Sigmoid colon (tissue), 7 donors: ENCODE measurements around the gene APOC3. TPM values are rescaled to one million over a fixed set of nuclear protein-coding genes. Genes with fewer than 3 reads are reported as not detected.
A peak's percentile ranks its signal among the peaks of the same experiment; 100 is the strongest.

Experiments
- DNase-seq: peaks from one replicate; pipeline ENCODE4 v3.0.0-alpha.2; 2019
- H3K27ac ChIP-seq, 4 donors: fragments of 200-600 bp; sonication (generic); one replicate each; pipeline ENCODE4 v1.5.1; 2016 to 2019; ENCODE audit warnings: mild to moderate bottlenecking in 1 of 4
- H3K27me3 ChIP-seq, 3 donors: fragments of 200-600 bp; sonication (generic); one replicate each; pipeline ENCODE4 v1.5.1; 2019; ENCODE audit warnings: mild to moderate bottlenecking in 1 of 3
- H3K36me3 ChIP-seq, 4 donors: fragments of 200-600 bp; sonication (generic); one replicate each; pipeline ENCODE4 v1.5.1; 2016 to 2019
- H3K4me1 ChIP-seq, 4 donors: fragments of 200-600 bp; sonication (generic); one replicate each; pipeline ENCODE4 v1.5.1; 2017 to 2019
- H3K4me3 ChIP-seq, 4 donors: fragments of 200-600 bp; sonication (generic); one replicate each; pipeline ENCODE4 v1.5.1; 2017 to 2019; ENCODE audit warnings: mild to moderate bottlenecking in 2 of 4, moderate library complexity in 1 of 4
- H3K9me3 ChIP-seq, 4 donors: fragments of 200-600 bp in 3 of 4; sonication (generic) in 3 of 4; one replicate each; pipeline versions ENCODE4 v1.5.1 to v1.6.1; 2013 to 2019
- EP300 ChIP-seq, 4 donors: sonication (generic); formaldehyde crosslinking; IDR thresholded peaks; one replicate each; pipeline ENCODE4 v1.6.1; 2017; ENCODE audit warnings: antibody characterized with exemption in 4 of 4
- POLR2A ChIP-seq, 2 donors: fragments of 450-650 bp; IDR thresholded peaks; one replicate each; pipeline ENCODE4 v1.6.1; 2016; ENCODE audit warnings: antibody characterized with exemption in 2 of 2, mild to moderate bottlenecking in 2 of 2, moderate library complexity in 2 of 2
- POLR2AphosphoS5 ChIP-seq, 4 donors: sonication (generic); formaldehyde crosslinking; IDR thresholded peaks; one replicate each; pipeline ENCODE4 v1.6.1; 2017; ENCODE audit warnings: antibody characterized with exemption in 4 of 4
- WGBS, 2 donors: extraction: QIAGEN DNeasy Blood & Tissue Kit; methylation state at CpG; one replicate each; pipeline ENCODE4 v1.1.7; 2013; 5-methylcytosine and 5-hydroxymethylcytosine counted together
- intact Hi-C: fragments of 100-400 bp; cut with DNase I; formaldehyde crosslinking; loops from one replicate; pipeline ENCODE4 v1.15.1; 2023
- polyA plus RNA-seq, 3 donors: library from polyadenylated mRNA; stranded (reverse); fragments of 200-250 nt; gene quantifications; one replicate each; pipeline ENCODE4 v1.2.3, GENCODE V29; 2013
- total RNA-seq, 4 donors: library from RNA; depleted of rRNA; stranded (reverse); fragments of >200 nt; gene quantifications; one replicate each; pipeline ENCODE4 v1.1.0, GENCODE V29; 2016
- TF ChIP-seq, protein P1 (sequence below), 4 experiments: fragments of 450-650 bp in 3 of 4; fragments of 200-600 bp in 1 of 4; IDR thresholded peaks; one replicate each; pipeline ENCODE4 v1.5.1; 2016 to 2019; ENCODE audit warnings: antibody characterized with exemption in 4 of 4, mild to moderate bottlenecking in 3 of 4, moderate library complexity in 2 of 4
- donor health status: healthy with polysubstance abuse.
- donor health status: Bipolar disorder and iron deficiency.
- donor health status: healthy.

The APOC3 gene
- total and polyA plus RNA-seq, 7 donors = 0.19 to 4.4 TPM; not detected in 5

DNA sequence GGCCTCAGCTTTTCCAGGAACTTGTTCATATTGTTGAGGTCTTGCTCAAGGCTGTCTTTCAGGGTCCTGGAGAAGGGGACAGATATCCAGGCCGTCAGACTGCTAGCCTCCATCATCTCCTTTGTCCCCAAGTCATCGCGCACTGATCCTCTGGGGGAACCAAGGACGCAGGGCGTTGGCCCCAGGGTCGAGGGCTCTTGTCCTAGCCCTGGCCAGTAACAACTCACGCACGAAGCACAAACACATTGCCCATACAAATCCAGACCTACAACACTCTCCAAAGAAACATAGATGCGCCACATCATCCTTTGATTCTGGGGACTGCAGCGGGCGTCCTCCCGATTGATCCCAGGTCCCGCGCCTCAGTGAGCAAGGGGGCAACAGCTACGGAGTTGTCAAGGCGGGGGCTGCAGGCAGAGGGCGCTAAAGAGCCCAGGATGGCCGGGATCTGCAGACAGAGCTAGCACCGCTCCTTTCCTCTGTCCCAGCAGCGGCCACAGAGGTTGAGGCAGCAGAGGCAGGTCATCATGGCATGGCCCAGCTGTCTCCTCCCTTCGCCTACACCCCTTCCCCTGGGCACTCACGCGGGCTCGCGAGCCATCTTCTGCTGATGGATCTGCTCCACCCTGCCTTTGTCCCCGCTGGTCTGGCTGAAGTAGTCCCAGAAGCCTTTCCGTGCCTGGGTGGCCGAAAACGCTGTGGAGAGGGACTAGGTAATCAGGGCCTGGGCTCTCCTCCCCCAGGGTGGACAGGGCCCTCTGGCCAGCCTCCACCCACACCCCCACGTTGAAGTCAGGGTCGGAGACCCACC lies 38.5 kb upstream of the APOC3 start:
- H3K27me3 ChIP-seq = no peaks in the 10 kb centered on the region
- H3K4me1 ChIP-seq = peaks cover 0 to 28% (median 18%) of the 10 kb centered on the region in 4 donors
- intact Hi-C loops = no loop called here
- DNase-seq = peak; percentile 88
- 27 to 32% methylated on average over 31 of the region's 31 CpGs for WGBS, 2 donors
- H3K36me3 ChIP-seq = peaks cover 0 to 4% (median 0%) of the 10 kb centered on the region in 4 donors
- H3K27ac ChIP-seq = no peak overlapping the region
- no peaks in the 10 kb centered on the region for H3K9me3 ChIP-seq
- H3K4me3 ChIP-seq = peak overlapping the region in 2 of 4 donors; percentile 10 to 24
- TF ChIP-seq, protein P1, sequence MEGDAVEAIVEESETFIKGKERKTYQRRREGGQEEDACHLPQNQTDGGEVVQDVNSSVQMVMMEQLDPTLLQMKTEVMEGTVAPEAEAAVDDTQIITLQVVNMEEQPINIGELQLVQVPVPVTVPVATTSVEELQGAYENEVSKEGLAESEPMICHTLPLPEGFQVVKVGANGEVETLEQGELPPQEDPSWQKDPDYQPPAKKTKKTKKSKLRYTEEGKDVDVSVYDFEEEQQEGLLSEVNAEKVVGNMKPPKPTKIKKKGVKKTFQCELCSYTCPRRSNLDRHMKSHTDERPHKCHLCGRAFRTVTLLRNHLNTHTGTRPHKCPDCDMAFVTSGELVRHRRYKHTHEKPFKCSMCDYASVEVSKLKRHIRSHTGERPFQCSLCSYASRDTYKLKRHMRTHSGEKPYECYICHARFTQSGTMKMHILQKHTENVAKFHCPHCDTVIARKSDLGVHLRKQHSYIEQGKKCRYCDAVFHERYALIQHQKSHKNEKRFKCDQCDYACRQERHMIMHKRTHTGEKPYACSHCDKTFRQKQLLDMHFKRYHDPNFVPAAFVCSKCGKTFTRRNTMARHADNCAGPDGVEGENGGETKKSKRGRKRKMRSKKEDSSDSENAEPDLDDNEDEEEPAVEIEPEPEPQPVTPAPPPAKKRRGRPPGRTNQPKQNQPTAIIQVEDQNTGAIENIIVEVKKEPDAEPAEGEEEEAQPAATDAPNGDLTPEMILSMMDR (IDR thresholded peaks at IDR 0.05) = peak; percentile 71 to 93 (median 83)
- no peak for TF ChIP-seq POLR2AphosphoS5 (IDR thresholded peaks at IDR 0.05)

DNA sequence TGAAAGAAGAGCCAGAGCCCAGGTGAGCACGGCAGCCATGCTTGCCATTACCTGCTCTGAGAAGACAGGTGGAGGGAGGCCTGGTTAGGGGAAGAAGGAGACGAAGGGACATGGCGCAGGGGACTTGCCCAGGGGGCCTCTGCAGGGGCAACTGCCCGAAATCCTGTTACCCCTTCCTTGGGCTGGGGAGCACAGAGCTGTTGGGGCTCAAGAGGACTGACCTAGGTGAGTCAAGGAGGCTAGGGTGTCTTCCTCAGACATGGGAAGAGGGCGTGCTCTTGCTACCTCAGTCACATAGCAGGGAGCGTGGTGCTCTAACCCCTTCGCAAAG lies 37.9 kb upstream of the APOC3 start, which contains the start of gene APOA5:
Gene APOA5, minus strand, starts transcription at position 67 of the 331 bp plus-strand sequence. Its CDS starts 19 bp downstream, at position 48.
- TF ChIP-seq, protein P1 (IDR thresholded peaks at IDR 0.05) = no peak
- TF ChIP-seq POLR2AphosphoS5 (IDR thresholded peaks at IDR 0.05) (no peak), POLR2A (IDR thresholded peaks at IDR 0.05) (no peak), EP300 (IDR thresholded peaks at IDR 0.05) (no peak)
- no peak within 1 kb of the TSS for H3K27ac ChIP-seq
- H3K27me3 ChIP-seq = no peaks in the 10 kb centered on the region
- peak within 1 kb of the TSS in 2 of 4 donors; percentile 10 to 24 for H3K4me3 ChIP-seq
- 84 to 94% methylated on average over 7 of the region's 7 CpGs for WGBS, 2 donors
- H3K9me3 ChIP-seq = no peaks in the 10 kb centered on the region
- no peaks in the 10 kb centered on the region for H3K36me3 ChIP-seq
- intact Hi-C loops = no loop called here
- DNase-seq = no peak
- H3K4me1 ChIP-seq = peaks cover 0 to 22% (median 13%) of the 10 kb centered on the region in 4 donors

DNA sequence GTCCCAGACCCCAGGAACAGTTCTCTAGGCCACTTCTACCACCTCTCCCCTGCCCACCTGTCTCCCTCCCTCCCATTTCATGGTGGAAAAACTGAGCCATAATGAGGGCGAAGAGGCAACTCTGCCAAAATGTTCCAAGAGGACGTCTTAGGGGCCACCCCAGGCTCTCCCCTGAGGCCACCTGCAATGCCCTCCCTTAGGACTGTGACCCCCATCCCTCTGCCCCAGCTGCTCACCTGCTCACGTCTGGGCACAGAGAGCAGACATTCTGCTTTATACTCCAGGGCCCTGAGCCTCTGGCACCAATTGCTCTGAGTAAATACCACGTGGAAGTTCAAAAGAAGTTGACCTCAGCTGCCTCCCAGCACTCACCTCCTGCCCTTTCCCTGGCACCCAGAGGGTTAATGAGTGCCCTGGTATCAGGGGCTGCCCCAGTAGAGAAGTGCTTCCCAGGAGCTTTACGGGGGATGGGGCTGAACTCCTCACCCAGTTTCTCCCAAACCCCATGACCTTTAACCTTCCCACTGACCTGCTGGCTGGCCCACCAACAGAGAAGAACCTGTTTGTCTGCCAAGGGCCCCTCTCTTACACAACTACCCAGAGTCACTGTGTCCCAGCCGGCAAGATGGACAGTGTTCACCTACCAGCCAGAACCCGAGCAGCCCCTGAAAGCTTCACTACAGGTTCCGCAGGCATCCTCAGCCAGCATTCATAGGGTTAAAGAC lies 37.4 kb upstream of the APOC3 start:
- WGBS, 2 donors = 69 to 83% methylated on average over 8 of the region's 8 CpGs
- intact Hi-C loops = no loop called here
- Histone ChIP-seq H3K27ac (no peak overlapping the region), H3K9me3 (no peaks in the 10 kb centered on the region), H3K4me1 (peaks cover 0 to 17% (median 8%) of the 10 kb centered on the region in 4 donors), H3K27me3 (no peaks in the 10 kb centered on the region), H3K4me3 (no peak overlapping the region), H3K36me3 (no peaks in the 10 kb centered on the region)
- no peak for DNase-seq
- TF ChIP-seq POLR2A (IDR thresholded peaks at IDR 0.05) = no peak
- TF ChIP-seq POLR2AphosphoS5 (IDR thresholded peaks at IDR 0.05) = no peak
- TF ChIP-seq, protein P1 (IDR thresholded peaks at IDR 0.05) = no peak
- no peak for TF ChIP-seq EP300 (IDR thresholded peaks at IDR 0.05)

DNA sequence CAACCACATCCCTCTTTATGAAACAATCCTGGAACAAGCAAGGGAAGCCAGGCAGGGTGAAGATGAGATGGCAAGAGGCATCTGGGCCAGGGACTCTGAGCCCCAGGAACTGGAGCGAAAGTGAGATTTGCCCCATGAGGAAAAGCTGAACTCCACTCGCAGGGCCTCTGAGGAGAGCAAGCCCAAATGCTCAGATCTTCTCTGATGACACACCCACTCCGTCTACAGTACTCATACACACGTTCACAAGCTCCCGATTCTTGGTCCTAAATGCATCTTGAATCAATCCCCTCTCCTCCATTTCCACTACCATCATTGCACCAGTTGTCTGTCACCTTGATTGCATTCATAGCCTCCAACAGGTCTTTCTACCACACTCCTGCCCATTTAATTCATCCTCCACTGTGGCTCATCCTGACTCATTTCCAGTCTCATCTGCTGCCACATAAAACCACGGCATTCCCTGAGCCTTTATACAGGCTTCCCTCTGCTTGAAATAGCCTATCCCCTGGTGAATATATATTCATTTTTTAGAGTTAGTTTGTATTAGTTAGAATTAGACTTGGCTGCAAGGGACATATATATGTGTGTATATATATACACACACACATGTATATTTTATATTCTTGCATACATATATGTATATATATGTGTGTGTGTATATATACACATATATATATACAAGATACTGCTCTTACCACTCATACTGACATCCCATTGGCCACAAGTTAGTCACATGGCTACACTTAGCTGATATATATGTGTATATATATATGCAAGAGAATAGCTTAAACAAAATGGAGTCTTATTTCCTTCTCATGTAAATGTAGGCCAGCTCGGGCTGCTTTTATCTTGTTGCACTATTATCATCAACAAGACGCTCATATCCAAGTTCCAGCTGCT lies 36.6 kb upstream of the APOC3 start:
- DNase-seq = no peak
- TF ChIP-seq EP300 (IDR thresholded peaks at IDR 0.05) = no peak
- TF ChIP-seq, protein P1 (IDR thresholded peaks at IDR 0.05) = no peak
- no peak for TF ChIP-seq POLR2AphosphoS5 (IDR thresholded peaks at IDR 0.05)
- TF ChIP-seq POLR2A (IDR thresholded peaks at IDR 0.05) = no peak
- WGBS, 2 donors = 77 to 88% methylated on average over 8 of the region's 8 CpGs
- H3K27me3 ChIP-seq = no peaks in the 10 kb centered on the region
- H3K4me3 ChIP-seq = no peak overlapping the region
- H3K9me3 ChIP-seq = no peaks in the 10 kb centered on the region
- no peak overlapping the region for H3K27ac ChIP-seq
- peaks cover 0 to 15% (median 8%) of the 10 kb centered on the region in 4 donors for H3K4me1 ChIP-seq
- intact Hi-C loops = no loop called here
- H3K36me3 ChIP-seq = no peaks in the 10 kb centered on the region
